Epidermal melanocyte (primary cell): ENCODE data around the gene GPR183.

Experiments
- DNase-seq: peaks from one replicate; pipeline ENCODE4 v3.0.0; 2011; ENCODE audit warnings: low spot score; ENCODE audit not compliant: insufficient read length

The GPR183 gene

GRCh38 chr13:99271249-99271648 lies 36.0 kb downstream of the GPR183 start:
- DNase-seq: no peak

GRCh38 chr13:99270518-99270917 lies 36.7 kb downstream of the GPR183 start:
- no peak for DNase-seq

- DNase-seq: no peak
These were observed 37.5 kb downstream of the GPR183 start for GRCh38 chr13:99269627-99270241.

DNA sequence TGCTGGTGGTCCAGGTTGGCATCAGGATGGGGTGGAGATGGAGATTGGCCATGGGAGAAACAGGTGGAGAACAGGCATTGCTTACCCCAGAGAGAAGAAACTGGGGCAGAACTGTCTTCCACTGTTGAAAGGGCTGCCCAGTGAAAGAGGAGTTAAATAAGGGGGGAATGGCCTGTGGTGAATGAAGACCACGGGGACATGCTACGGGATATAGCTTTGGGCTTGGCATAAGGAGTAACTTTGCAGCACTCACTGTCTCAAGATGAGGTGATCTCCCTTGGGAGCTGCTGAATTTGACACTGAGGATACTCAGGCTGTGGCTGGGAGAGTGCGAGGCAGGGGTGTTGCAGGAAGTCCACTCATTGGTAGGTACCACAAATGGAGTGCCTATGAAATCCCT lies 38.4 kb downstream of the GPR183 start:
- no peak for DNase-seq

DNA sequence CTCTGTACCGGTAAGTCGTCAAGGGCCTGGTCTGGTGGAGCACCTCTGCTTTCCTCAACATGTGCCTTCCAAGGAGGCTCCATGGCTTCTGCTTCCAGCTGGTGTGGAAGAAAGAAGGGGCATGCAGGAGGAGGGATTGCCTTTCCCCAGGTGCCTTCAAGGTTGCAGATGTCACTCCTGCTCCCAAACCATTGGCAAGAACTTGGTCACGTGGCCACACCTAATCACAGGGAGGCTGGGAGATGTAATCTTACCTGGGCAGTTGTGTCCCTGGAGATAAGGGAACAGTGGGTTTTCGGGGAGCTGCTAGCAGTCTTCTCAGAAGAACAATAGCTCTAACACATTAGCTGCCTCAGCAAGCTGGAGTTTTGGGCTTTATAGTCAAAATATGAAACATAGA lies 39.3 kb downstream of the GPR183 start:
- DNase-seq: no peak

- DNase-seq: no peak
These were observed 40.4 kb downstream of the GPR183 start for GRCh38 chr13:99266827-99267226.

DNA sequence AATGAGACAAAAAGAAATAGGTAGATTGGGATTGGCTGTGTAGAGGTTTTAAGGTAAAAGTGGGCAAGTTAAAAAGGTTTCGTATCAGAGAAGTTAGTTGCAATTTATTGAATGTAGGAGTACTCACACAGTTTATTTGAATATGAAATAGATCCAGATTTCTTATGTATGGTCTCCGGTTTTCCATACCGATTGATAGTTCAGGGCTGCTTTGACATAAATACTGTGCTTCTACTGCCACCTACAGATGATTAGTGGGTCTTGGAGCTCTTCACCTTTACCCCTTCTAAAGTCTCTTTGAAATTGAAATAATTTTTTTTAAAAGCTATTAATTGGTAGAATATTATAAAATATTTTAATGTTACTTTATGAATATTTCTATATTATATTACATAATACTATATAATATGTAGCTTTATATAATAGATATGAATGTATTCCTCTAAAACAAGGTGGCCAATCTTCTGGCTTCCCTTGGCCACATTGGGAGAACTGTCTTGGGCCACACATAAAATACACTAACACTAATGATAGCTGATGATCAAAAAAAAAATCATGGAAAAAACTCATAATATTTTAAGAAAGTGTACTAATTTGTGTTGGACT lies 41.3 kb downstream of the GPR183 start:
- DNase-seq: no peak

GRCh38 chr13:99265162-99265800 lies 41.9 kb downstream of the GPR183 start:
- DNase-seq: no peak

DNA sequence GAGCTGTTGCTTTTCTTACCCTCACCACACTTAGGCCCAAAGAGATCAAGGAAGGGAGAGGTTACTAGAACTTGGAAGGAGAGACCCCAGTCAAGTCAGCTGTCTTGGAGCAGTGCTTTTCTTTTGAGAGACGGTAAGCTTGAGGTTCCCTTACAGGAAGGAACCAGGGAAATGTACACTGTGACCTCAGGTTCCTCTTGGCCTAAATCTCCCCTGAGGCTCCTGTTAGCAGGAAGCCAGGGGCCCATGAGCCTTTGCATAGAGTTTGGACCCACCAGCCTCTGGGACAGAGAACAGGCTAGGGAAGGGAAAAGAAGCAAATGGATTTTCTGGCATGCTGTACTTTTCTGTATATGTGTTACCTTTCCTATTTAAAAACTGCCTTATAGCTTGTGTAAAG lies 43.1 kb downstream of the GPR183 start:
- DNase-seq: no peak

DNA sequence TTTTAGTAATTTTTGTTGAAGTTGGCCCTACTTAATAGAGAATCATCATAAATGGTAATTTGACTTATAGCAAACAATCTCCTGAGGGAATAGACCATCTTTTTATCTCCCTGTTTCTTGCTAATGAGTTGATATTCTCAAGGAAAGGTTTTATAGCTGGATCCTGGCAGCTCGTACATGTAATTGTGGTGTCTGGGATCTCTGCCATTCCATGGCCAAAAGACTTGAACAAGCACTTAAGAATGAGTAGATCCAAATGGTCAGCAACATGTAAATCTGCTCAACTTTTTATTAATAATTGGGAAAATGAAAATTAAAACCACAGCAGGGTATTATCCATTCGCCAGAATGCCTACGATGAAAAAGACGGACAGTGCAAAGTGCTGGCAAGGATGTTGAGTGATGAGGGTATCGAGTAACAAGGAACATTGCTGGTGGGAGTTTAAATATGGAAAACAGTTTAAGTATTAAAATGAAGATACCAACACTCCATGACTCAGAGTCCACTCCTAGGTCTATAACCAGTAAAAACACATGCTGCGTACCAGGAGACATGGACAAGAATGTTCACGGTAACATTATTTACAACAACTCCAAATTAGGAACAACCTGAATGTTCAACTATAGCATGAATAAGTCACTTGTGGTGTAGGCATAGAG lies 43.9 kb downstream of the GPR183 start:
- DNase-seq: no peak

DNA sequence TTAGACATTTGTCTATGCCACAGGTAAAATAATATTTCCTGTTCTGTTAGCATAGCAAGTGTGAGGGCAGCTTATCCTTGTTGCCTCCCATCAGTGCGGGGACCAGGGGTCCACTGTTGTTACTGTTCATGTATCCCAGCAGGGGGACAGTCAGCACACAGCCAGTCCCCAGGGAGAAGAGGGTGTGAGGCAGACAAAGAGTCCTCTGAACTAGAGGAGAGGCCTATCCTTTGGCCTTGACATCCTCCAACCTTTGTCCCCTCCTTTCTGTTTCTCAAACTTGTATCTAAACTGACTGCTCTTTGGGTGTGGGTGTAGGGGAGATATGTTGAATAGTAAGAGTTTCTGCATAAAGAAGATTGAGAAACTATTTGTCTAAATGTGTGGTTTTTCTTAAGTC lies 46.1 kb downstream of the GPR183 start:
- no peak for DNase-seq

- DNase-seq: no peak
These were observed 47.0 kb downstream of the GPR183 start for GRCh38 chr13:99260216-99260615.

GRCh38 chr13:99258946-99259345 lies 48.3 kb downstream of the GPR183 start:
- no peak for DNase-seq

DNA sequence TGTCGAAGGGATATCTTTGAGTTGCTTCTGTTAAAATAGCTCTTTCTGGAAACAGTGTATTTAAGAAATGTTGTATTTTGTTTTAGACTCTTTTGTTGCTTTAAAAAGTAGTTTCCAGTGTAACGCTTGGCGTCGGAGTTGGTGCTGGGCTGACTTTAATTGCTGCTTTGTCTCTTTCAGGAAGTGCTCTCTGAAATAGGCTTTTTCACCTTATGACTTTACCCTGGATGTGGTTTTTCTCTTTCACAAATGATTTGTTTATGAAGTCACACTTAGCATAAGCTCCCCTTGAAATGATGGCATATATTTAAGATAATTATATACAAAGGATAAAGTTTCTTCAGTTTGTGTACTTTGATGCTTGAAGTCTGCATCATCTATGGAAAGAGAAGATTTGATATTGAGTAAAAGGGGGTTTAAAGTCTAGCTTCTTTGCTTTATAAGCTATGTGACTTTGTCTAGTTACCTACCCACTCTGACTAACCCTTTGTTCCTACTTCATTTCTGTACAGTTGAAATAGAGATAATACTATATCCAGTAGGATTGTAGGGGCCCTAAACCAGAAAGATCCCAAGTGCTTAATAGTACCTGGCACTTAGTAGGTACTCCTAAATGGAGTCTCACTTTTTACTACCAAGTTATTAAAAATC lies 48.9 kb downstream of the GPR183 start, which contains the start of gene GPR18:
GPR18 (minus strand) TSS at position 170 of the 651 bp plus-strand sequence. CDS start 2,507 bp downstream, outside the sequence.
- DNase-seq: no peak

GRCh38 chr13:99257291-99257690 lies 49.9 kb downstream of the GPR183 start:
- no peak for DNase-seq

- no peak for DNase-seq
These were observed 50.5 kb downstream of the GPR183 start for GRCh38 chr13:99256709-99257108.

DNA sequence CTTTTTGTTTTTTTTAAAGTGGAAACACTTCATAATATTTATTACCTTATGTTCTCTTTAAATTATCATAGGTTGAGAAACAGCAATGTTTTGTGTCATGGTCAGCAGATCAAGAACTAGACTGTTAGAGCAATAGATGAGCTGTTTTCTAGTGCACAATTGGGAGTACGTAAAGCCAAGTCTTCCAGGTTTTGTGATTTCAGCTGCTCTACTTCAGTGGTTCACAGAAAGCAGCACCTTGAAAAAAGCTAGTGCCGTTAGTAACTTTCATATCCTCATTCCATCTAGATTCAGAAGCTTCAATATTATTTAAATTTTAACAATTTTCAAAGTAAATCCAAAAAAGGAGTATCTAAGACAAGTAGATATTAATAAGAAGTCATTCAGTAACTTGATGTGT lies 50.9 kb downstream of the GPR183 start:
- no peak for DNase-seq

- DNase-seq: no peak
These were observed 51.9 kb downstream of the GPR183 start for GRCh38 chr13:99255271-99255670.

DNA sequence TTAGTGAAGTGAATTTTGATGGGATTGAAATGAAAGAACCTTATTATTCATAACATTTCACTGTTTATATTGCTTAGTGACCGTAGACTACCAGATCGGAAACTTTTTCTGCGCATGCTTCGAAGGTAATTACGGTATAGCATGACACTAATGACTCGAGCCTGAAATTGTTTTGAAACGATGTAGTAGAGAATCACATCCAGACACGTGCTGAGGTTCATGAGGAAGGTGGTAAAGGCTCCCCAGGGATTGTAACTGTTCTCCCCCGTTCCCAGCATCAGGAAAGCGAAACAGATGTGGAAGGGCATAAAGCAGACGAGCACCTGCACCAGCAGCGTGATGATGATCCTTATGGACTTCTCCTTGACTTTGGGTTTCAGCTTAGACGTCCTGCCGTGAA lies 52.4 kb downstream of the GPR183 start:
- DNase-seq: no peak

GRCh38 chr13:99251921-99252320 lies 55.3 kb downstream of the GPR183 start:
- DNase-seq: no peak

- no peak for DNase-seq
These were observed 56.0 kb downstream of the GPR183 start for GRCh38 chr13:99250982-99251825.
